RKO (cell line): ENCODE data around the gene SNX24.
"Not testable (repeated sequence)": the region's sequence is repeated elsewhere in the genome, so short reads cannot be mapped to it uniquely, and the experiment has no call there.

Experiments used
- DNase-seq: peaks from one replicate; pipeline ENCODE4 v3.0.0-alpha.2; 2016; ENCODE audit warnings: low spot score

SNX24 gene

GRCh38 chr5:122967625-122968024 is 122.2 kb downstream of the SNX24 start:
- no peak for DNase-seq

GRCh38 chr5:122968056-122968455 is 122.6 kb downstream of the SNX24 start:
- DNase-seq = not testable (repeated sequence)

DNA sequence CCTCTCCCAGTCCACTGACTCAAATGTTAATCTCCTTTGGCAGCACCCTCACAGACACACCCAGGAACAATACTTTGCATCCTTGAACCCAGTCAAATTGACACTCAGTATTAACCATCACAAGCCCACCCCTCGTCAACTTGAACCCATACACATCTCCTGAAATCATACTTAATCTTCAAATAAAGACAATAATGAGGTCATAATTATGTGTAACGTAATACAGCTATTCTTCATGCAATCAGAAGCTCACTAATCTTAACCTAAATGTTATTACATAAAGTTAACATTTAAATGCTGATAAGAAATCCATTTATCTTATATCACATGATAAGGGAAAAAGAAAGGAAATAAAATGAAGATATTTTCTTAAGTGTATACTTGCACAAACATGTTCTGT is 125.9 kb downstream of the SNX24 start:
- DNase-seq = no peak

DNA sequence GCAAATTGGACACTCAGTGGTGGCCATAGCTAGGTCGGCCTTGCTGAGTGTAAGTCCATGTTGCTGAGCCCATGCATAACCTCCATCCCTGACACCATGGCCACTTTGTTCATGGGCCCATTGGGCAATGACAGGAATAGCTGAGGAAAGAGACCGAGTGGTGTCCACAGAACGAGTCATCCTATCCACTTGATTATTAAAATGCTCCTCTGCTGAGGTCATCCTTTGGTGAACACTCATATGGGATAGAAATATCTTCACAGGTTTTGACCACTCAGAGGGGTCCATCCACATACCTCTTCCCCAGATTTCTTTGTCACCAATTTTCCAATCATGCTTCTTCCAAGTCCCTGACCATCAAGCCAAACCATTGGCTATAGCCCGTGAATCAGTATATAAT is 127.5 kb downstream of the SNX24 start:
- peak; percentile 43 for DNase-seq

GRCh38 chr5:122973759-122974158 is 128.3 kb downstream of the SNX24 start:
- DNase-seq = not testable (repeated sequence)

DNA sequence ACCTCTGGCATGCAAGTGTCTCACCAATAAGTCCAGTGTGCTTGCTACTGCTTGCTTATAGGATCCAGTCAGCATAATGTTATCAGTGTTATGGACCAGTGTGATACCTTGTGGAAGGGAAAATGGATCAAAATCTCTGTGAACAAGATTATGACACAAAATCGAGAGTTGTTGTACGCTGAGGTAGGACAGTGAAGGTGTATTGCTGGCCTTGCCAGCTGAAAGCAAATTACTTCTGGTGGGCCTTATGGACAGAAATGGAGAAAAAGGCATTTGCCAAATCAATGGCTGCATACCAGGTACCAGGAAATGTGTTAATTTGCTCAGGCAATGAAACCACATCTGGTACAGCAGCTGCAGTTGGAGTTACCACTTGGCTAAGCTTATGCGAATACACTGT is 128.8 kb downstream of the SNX24 start:
- not testable (repeated sequence) for DNase-seq

GRCh38 chr5:122977319-122977718 is 131.9 kb downstream of the SNX24 start:
- no peak for DNase-seq

DNA sequence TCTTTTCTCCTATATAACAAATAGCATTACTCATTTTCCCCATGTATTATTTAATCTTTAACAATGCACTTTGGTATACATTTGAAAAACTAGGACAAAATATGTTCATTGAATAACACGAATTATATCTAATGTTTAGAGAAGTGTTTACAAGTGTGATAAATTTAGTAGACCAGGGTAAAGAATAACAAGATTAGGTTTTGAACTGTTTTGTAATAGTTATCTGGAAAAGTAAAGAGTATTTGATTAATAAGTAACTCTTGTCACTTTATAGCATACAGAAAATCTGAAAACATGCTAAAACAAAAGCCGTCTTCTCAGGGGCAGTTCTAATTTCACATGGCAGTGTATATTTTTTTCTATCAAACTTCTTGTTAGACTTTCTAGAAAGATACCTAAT is 132.7 kb downstream of the SNX24 start:
- DNase-seq = no peak

DNA sequence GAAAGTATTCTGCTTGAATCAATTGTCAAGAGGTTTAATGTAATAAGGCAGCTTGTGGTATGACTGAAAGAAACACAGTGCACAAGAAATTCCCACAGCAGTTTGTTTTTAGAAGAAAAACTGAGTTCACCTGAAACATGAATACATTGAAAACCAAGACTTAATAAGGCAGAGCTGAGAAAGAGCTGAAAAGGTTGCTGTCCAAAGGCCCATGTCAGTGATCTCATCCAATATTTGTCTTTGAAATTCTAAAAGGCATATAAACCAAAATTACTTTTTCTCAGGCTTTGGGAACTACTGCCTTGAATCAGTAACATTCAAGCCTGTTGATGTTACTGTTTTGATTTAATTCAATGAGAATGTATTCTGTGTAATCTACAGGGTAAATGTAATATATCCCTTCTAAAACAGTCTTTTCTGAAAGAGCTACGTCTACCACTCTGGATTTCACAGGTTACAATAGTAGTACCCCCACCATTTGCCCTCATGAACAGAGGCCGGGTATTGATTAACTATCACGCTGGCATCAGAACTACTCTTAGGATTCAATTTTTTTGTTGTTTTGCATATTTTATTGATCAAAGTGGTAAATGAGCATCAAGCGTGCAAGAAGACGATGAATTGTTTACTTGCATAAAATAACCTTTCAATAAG is 133.4 kb downstream of the SNX24 start:
- DNase-seq = no peak

DNA sequence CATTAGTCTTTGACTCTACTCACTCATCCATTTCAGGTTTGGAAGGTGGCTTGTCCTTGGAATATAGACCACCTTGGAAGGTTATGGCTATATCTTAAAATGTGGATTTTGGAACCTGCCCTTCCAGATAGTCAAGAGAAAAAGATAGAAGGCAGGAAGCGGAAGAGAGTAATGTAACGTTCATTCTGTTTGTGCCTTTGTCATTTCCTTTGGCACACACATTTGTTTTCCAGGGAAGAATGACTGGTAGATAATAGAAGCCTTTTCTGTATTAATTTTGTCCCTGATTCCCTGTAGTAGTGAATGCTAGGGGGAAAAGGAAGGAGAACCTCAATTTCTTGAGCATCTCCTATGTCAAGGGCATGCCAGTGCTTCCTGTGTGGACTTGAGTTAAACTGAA is 136.4 kb downstream of the SNX24 start:
- no peak for DNase-seq

DNA sequence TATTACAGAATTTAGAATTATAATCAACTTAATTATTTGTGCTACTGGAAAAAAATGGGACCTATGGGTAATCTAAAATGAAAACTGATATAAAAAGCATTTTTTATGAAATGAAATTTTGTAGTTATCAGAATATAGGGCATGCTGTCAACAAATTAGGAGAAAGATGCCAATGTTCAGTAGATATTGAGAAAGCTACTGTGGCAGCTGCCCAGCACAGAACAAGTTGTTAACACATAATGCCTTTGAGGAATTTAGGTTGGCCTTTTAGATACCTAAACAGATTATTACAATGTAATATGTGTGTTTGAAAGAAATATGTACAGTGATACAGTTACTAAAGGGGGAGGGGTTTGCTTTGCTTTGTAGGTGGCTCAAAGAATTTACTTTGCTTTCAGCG is 137.0 kb downstream of the SNX24 start:
- DNase-seq = no peak

DNA sequence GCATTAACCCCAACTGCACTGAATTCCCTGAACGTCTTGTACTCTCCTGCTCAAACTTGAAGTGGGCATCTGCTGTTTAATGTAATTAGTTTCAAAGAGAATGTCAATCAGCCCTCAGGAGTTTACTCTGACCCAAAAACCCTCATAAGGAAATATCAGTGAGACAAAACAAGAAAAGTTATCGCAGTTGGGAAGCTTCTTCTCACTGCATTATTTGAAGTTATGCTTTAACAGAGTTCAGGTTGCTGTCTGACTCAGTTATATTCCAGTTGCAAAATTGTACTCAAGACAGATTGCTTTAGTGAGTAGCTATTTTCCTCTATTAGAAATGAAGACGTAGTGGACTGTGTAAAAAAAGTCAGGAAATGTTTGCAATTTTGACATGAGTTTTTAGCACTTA is 139.0 kb downstream of the SNX24 start:
- DNase-seq = no peak

DNA sequence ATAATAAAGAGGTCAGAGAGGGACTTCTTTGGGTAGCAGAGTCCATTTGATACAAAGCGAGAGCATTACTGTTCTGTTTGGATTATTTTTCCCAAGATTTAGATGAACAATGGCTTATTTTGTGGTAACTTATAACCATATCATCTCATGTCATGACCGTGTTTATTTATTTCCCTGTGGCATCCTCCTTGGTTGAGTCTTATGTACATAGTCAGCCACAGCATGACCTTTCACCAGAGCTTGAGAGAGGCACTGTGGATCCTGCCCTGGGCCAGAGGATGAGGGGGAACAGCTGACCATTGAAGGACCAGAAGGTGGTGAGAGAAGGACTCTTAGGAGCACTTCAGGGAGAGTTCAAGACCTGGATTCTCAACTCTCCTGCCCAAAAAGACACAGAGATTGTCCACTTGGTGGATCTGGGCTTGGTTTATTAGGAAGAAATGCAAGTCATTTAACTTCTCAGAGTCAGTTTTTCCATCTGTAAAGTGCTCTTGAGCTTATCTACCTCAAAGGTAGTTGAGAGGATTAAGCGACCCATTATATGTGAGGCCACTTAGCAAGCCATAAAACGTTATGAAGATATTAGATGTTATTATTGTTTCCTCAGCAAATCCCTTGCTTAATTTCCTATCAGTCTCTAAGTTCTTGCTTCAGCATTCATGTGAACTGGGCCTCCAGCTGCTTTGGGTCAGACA is 139.7 kb downstream of the SNX24 start:
- no peak for DNase-seq

GRCh38 chr5:122985954-122986721 is 140.7 kb downstream of the SNX24 start:
- DNase-seq = no peak

- DNase-seq = no peak
These were observed 150.7 kb downstream of the SNX24 start for GRCh38 chr5:122996091-122996490.

GRCh38 chr5:122997294-122997693 is 151.9 kb downstream of the SNX24 start:
- no peak for DNase-seq

GRCh38 chr5:122999947-123000563 is 154.6 kb downstream of the SNX24 start:
- no peak for DNase-seq

DNA sequence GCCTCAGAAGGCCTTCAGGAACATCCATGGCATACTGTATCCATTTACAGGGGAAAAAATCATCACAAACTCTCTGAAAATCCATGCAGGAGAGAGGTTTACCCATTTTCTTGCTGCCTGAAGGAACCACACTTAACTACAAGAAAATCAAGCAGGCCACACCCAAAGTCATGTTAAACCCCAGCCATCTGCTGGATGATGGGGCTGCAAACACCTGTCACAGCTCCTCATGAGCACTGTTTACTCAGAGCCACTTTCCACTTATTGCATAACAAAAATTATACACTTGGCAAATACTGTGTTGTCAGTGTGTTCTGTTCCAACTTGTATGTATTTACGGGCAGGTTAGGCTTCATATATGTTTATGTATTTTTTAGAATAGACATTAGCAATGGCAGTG is 155.3 kb downstream of the SNX24 start:
- no peak for DNase-seq

- no peak for DNase-seq
These were observed 156.4 kb downstream of the SNX24 start for GRCh38 chr5:123001808-123002207.

DNA sequence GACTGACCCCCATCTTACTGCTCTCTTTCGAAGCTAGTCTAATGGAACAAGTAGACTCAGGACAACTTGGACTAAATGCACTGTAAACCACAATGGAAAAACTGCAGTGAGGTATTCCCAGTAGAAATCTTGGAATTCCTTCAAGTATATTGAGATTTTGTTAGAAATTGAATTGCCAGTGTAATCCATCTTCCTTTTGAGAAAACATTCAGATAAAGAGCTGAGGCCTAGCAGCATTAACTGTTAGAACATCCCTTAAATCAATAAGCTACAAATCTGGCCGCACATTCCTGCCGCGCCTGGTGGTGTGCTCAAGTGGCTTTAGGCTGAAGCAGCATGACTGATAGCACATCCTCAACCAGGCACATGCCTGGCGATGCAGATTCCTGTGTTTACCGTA is 161.8 kb downstream of the SNX24 start:
- DNase-seq = no peak

DNA sequence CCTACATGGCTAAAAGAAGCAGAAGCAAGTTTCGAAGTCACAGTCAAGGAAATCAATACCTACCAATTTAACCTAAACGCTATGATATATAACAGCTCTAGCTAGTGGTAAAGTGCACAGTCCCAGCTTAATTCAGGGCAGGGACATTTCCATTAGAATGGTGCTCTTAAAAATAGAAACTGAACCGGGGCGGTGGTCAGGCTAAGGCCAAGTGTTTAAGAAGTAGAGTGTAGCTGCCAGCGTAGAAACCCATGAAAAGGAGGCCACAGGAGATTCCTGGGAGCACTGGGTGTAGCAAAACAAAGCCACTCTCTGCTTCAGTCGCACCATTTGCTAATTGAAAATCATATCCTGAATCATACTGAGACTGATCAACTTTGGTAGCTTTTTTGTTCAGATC is 162.3 kb downstream of the SNX24 start:
- DNase-seq = no peak

GRCh38 chr5:123012321-123012720 is 166.9 kb downstream of the SNX24 start:
- DNase-seq = no peak

GRCh38 chr5:123014689-123015088 is 169.3 kb downstream of the SNX24 start:
- no peak for DNase-seq
